ENCODE results near the gene TMPRSS11E.
"Not testable (repeated sequence)": the region's sequence is repeated elsewhere in the genome, so short reads cannot be mapped to it uniquely, and the experiment has no call there.

TMPRSS11E gene

GRCh38 chr4:68462691-68463090 lies 15.4 kb downstream of the TMPRSS11E start:
- DNase-seq, result no peak

- DNase-seq, result no peak
Measured at GRCh38 chr4:68463796-68464195, 16.5 kb downstream of the TMPRSS11E start.

DNA sequence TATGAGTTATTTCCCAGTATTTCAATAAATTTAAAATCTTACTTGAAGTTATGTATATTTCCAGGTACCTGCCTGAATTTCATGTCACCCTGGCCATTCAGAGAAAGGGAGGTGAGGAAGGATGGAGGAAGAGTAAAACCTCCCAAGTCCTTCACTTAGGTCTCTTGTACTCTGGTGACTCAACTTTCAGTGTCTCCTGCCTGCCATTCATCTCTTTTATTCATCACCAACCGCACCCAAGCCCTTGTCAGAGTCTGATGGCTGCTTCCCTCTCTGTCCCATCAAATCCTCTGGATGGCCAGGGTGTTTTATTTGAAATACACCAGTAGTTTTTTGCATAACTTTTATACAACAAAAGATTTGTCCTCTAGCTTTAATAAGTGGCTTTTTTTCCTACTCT lies 17.8 kb downstream of the TMPRSS11E start:
- no peak for DNase-seq

GRCh38 chr4:68466185-68466584 lies 18.9 kb downstream of the TMPRSS11E start:
- no peak for DNase-seq

- no peak for DNase-seq
Measured at GRCh38 chr4:68466751-68467150, 19.5 kb downstream of the TMPRSS11E start.

- DNase-seq, result no peak
Measured at GRCh38 chr4:68469482-68469881, 22.2 kb downstream of the TMPRSS11E start.

DNA sequence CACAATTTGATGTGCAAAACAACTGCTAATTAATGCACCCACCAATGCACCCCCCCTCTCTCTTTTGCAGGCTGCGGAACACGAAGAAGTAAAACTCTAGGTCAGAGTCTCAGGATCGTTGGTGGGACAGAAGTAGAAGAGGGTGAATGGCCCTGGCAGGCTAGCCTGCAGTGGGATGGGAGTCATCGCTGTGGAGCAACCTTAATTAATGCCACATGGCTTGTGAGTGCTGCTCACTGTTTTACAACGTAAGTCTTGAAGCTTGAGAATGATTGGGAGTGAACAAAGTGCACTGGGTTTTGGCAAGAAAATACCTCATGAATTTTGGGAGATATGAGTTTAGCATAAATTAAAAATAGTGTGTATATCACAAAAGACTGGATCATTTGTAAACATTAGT lies 28.9 kb downstream of the TMPRSS11E start:
- DNase-seq, result no peak

- no peak for DNase-seq
Measured at GRCh38 chr4:68489338-68489737, 42.1 kb downstream of the TMPRSS11E start.

DNA sequence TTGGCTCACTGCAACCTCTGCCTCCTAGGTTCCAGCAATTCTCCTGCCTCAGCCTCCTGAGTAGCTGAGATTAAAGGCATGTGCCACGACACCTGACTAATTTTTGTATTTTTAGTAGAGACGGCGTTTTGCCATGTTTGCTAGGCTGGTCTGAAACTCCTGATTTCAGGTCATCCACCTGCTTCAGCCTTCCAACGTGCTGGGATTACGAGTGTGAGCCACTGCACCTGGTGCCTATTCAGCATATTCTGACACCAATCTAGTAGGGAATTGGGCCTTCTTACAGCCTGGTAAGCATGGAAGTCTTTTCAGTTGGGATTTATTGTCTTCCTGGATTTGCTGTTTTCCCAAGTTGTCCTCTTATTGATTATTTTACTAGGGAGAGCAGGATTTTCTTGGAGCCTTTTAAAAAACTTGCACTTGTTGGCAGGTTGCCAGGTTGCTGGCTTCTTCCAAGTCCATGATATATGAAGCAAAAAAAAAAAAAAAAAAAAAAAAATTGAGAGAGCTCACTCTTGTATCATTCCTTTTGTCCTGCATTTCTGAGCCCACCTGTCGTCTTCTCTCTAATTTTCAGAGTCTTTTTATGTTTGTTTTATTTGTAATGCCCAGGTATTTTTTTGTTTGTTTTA lies 43.7 kb downstream of the TMPRSS11E start:
- DNase-seq, result no peak

DNA sequence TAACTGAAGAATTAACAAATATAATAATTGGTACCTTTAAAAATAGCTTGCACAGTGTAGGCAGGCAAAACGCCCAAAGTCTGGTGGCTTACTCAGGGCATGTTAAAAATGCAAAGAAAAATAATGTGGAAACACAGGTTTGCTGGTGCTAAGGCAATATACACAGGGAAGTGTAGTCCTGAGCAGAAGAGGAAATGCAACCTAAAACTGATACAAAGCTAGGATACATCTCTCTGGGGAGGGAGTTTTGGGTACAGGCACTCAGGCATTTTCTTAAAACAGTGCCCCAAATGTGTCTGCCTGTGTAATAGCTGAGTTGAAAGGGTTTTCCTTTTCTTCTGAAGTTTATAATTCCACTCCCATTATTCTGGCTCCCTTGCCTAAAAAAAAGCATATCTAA lies 47.4 kb downstream of the TMPRSS11E start:
- no peak for DNase-seq

DNA sequence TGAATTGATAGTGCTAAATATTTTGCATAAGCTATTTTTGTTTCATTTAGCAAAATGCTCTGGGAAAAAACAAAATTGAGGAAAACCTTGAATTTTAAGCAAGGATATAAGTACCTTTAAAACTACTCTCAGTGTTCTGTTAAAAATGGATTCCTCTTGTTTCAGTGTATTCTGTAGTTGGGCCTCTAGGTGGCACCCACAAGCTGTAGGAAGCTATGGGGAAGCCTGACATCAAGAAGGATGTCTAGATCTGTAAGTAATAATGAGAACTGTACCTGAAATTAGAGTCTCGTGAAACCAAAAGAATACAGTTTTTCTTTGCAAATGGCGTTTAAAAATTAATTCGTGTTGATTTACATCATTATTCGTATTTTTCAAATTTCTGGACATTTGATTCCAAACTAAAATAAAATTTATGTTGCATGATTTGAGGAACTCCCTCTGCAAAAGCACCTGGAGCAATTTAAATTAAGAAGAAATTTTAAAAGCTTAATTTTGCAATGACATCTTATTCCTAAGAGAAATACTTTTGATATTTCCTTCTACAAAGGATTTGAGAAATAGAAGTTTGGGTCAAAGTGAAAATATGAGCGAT lies 51.2 kb downstream of the TMPRSS11E start:
- peak; percentile 42 to 65 for DNase-seq

DNA sequence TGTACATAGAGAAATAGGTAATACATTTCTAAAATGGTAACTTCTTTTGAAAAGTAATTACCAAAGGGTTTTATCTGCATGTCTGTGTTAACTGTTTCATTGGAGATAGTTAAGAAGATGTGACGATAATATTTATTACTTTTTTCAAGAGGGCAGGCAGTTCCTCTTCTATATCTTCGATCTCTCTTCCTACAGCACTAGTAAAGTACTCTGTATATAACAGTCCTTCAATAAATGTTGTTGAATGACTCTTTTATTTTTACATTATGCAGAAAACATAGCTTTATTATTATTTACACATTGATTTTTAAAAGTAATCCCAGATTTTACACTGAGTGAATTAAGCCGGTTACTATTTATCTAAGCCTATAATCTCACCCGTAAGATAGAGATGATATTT lies 51.8 kb downstream of the TMPRSS11E start:
- no peak for DNase-seq

DNA sequence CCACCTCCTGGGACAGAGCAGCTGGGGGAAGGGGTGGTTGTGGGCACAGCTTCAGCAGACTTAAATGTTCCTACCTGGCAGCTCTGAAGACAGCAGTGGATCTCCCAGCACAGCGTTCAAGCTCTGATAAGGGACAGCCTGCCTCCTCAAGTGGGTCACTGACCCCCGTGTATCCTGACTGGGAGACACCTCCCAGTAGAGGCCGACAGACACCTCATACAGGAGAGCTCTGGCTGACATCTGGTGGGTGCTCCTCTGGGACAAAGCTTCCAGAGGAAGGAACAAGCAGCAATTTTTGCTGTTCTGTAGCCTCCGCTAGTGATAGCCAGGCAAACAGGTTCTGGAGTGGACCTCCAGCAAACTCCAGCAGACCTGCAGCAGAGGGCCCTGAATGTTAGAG lies 56.2 kb downstream of the TMPRSS11E start:
- DNase-seq, result not testable (repeated sequence)

DNA sequence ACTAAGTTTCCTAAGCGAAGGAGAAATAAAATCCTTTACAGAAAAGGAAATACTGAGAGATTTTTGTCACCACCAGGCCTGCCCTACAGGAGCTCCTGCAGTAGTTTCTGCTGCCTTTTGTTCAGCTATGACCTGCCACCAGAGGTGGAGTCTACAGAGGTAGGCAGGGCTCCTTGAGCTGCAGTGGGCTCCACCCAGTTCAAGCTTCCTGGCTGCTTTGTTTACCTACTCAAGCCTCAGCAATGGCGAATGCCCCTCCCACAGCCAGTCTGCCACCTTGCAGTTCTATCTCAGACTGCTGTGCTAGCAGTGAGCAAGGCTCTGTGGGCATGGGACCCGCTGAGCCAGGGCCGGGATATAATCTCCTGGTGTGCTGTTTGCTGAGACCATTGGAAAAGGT lies 57.6 kb downstream of the TMPRSS11E start:
- DNase-seq, result peak; percentile 1 to 33

DNA sequence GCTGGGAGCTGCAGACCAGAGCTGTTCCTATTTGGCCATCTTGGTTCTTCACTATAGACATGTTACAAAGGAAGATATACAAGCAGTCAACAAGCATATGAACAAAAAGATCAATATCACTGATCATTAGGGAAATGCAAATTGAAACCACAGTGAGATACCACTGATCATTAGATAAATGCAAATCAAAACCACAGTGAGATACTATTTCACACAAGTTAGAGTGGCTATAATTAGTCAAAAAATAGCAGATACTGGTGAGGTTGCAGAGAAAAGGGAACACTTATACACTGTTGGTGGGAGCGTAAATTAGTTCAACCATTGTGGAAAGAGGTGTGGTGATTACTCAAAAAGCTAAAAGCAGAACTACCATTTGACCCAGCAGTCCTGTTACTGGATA lies 58.2 kb downstream of the TMPRSS11E start:
- DNase-seq, result not testable (repeated sequence)

- DNase-seq, result no peak
Measured at GRCh38 chr4:68518889-68519288, 71.6 kb downstream of the TMPRSS11E start.

- DNase-seq, result no peak
Measured at GRCh38 chr4:68520985-68521384, 73.7 kb downstream of the TMPRSS11E start.

- DNase-seq, result not testable (repeated sequence)
Measured at GRCh38 chr4:68522232-68522631, 75.0 kb downstream of the TMPRSS11E start.

DNA sequence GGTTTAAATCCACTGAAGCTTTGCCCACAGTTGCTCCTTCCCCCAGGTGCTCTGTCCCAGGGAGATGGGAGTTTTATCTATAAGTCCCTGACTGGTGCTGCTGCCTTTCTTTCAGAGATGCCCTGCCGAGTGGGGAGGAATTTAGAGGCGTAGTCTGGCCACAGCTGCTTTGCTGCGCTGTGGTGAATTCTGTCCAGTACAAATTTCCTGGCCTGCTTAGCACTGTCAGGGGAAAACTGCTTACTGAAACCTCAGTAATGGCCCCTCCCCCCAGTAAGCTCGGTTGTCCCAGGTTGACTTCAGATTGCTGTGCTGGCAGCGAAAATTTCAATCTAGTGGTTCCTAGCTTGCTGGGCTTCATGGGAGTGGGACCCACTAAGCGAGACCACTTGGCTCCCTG lies 88.7 kb downstream of the TMPRSS11E start:
- no peak for DNase-seq

- no peak for DNase-seq
Measured at GRCh38 chr4:68536375-68536774, 89.1 kb downstream of the TMPRSS11E start.

GRCh38 chr4:68542742-68543141 lies 95.5 kb downstream of the TMPRSS11E start:
- DNase-seq, result not testable (repeated sequence)

Data from CD4-positive, alpha-beta T cell treated with Interleukin-1 beta for 1 hour (primary cell).